GM18508 (cell line): Measurements from ENCODE around the gene HEATR5A.
"Not testable (repeated sequence)": the region's sequence is repeated elsewhere in the genome, so short reads cannot be mapped to it uniquely, and the experiment has no call there.

Experiments
- ATAC-seq: cut with Tn5 transposase; IDR thresholded peaks from one replicate; pipeline ENCODE4 v1.9.1; 2021; ENCODE audit warnings: moderate number of reproducible peaks; ENCODE audit not compliant: insufficient read depth, unreplicated experiment

Gene HEATR5A

DNA sequence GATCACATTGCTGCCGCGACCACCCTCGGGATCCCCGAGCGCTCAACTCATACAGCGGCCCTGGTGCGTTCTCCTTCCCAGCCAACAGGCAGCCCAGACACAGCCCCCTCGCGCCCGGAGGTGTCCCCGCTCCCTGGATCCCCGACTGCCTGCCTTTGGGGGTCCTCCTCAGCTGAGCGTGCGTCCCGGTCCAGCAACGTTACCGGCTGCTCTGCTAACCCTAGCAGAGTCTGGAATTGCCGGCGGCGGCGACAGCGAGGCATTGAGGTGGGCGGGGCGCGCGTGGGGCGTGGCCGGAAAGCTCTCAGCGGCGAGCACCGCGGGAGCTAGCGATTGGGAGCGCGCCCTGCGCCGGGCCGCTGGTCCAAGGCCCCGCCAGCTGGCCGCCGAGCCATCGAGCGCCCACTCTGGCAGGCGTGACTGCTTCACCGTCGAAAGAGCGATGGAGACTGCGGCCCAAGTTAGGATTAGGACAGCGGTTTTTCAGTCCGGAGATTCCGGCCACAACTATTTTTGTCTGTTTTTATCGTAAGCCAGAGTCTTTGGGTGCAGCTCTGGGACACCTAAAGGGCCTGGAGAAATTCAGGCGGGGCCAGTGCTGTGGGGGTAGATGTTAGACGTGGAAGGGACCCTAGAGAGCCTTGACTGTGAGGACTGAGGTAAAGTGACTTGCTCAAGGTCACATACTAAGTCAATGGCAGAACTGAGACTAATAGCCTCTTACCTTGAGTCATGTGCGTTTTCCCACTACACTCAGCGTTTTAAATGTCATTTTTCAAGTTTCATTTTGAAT lies at the start of gene HEATR5A:
TSS of gene HEATR5A (minus strand) at position 232 of the 793 bp plus-strand sequence. CDS start 17,575 bp downstream, outside the sequence.
- ATAC-seq = peak; percentile 87

DNA sequence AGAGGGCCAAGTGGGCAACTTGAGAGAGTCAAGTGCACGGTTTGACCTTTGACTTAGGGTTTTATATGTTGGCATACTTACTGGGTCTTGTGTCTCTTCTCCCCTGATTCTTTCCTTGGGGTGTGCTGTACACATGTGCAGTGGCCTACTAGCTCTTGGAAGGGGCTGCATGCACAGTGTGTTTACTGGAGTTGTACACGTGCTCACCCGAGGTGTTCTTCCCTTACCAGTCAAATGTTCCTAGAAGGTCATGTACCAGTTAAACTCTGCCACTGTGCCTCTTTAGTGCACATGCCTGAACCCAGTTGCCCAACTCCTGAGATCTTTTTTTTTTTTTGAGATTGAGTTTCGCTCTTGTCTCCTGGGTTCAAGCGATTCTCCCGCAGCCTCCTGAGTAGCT lies 46.2 kb upstream of the HEATR5A start:
- no peak for ATAC-seq

DNA sequence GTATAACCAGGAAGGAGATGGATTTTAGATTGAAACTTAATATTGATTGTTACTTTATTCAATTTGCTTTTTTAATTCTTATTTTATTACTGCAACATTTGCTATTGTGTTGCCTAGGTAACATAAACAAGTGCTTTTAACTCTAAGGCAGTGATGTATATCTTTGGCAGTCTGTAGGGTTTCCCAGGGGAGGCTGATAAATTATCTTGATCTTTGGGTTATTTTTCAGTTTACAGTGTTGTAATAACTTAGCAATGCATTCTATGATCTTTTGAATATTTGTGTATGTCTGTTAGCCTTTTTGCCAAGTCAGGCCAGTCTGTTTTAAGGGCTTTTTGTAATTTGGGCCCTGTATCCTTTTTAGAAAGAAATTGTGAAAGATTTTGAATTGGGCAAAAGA lies 44.8 kb upstream of the HEATR5A start:
- no peak for ATAC-seq

DNA sequence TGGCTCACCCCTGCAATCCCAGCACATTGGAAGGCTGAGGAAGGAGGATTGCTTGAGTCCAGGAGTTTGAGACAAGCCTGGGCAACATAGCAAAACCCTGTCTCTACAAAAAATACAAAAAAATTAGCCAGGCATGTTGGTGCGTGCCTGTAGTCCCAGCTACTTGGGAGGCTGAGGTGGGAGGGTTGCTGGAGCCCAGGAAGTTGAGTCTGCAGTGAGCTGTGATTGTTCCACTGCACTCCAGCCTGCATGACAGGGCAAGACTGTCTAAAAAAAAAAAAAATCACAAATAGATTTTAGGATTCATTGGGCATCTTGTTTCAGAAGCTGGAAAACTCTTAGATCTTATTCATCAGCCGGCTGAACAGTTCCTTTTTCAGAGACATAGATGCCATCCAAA lies 42.1 kb upstream of the HEATR5A start:
- not testable (repeated sequence) for ATAC-seq

DNA sequence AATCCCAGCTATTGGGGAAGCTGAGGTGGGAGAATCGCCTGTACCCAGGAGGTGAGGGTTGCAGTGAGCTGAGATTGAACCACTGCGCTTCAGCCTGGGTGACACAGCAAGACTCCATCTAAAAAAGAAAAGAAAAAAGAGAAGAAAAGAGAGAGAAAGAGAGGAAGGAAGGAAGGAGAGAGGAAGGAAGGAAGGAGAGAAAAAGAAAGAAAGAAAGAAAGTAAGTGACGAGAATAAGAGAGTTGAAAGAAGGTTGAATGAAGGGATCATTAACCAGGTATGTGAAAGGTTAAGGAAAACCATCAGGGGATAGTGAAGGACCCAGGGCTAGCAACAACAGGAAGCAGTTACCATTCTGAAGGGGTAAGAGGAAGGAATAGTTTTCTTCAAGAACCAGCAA lies 41.2 kb upstream of the HEATR5A start:
- ATAC-seq = no peak

DNA sequence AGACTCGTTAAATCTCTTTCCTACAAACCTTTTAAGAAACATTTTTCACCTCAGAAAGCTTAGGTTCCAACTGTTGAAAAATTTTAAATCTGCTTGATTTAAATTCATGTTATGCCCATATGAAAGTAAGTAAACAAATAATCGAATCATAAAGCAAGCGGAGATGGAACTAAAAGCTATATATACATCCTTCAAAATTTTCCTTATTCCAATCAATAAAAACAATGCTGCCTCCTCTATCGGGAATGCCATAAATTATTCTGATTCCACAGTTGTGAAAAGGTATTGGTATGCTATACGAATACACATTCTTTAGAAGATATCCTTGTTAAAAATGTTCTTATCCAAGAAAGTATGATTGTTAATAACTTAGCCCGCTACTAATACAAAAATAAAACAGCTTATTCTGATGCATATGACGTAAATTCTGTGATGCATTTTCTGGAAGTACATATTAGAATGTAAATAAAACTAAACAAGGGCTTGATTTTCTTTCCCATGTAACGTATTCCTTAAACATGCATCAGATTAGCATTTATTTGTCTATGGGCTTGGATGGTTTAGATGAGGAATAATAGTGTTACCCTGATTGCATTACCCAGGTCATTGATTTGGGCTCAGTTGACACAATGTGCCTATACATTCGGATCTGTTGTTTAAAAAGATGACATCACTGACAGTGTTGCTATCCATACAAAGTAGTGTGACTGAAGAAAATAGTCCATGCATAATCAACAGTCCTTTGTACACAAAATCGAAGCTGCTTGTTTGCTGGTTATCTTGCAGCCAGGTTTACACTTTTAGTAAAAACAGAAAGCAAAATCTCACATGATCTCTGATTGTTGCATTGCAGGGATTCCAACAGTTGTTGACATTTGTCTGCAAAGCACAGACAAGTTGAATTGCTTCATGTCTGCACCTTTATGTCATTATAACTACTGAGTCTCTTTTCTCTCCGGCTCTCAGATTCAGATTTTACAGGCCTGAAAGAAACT lies 37.6 kb upstream of the HEATR5A start:
- ATAC-seq = no peak

DNA sequence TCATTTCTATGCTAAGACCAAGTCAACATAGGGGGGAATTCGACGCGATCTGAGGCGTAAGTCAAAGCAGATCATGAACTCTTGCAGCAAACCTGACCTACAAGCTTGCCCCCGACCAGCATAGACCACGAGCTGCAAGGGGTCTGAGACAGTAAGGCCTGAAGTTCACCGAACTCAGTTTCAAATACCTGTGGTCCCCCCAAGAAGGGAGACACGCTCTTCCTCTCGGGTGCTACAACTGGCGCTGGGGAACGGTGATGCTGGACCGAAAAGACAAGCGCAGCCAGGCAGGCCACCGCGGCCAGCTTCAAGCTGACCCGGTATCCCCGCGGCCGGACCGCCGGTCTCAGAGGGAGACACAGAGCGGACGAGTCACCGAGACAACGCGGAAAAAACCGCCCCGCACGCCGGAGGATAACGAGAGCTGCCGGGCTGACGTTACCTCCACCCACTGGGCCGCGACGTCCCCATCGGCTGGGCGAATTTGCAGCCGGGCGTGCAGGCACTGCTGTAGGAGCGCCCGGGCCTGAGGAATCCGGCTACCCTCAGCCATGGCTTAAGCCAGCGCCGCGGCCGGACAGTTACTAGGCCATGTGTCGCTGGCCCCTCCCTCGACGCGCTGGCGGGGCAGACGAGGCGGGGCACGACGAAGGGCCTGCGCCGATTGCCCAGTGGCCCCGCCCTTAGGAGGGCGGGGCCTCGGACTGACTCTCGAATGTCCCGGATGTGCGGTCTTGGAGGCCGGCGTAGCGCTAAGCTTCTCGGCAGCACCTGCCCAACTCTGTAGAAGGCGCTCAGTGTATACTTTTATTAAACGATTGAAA lies 36.7 kb upstream of the HEATR5A start, which contains the start of gene DTD2:
TSS of gene DTD2 (minus strand) at position 666 of the 824 bp plus-strand sequence. CDS start at position 553, 113 bp downstream.
- ATAC-seq = peak; percentile 95

DNA sequence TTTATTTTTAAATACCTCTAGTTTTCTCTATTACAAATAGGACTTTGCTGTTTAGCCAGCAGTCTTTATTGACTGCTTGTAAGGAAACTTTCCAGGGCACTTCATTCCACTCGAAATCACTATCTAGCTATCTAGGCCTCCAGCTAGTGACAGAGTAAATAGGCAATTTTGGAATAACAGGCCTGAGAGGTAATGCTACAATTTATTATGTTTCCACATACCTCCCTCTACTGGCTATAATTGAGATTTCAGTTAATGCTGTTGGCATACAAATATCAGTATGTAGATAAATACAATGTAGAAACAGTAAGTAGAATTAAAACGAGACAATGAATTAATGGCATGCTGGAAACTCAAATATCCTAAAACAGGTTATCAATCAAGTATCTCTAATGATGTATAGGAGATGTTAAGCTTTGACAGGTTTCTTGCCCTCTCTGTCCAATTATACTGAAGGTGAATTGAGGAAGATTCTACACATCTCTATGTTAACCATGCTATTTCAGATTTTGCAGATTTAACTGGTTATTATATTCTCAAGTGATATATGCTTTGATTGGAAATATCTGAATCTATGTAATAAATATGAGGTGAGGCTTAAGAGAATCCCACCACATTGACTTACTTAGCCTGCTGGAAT lies 29.7 kb upstream of the HEATR5A start:
- no peak for ATAC-seq

DNA sequence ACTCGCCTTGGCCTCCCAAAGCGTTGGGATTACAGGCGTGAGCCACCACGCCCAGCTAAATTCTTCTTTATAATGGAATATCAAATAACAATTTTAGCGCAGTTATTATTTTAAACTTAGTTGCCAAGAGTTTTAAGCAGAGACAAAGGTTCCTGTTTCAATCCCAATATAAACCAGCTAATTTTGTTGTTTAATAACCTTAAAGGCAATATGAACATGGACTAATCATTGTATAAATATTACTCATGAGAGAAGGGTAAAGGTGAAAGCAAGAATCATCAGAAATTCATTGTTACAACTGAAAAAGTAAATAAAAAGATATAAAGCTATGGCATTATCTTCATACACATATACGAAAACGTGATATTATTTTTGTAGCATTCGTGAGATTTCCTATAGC lies 28.8 kb upstream of the HEATR5A start:
- no peak for ATAC-seq

DNA sequence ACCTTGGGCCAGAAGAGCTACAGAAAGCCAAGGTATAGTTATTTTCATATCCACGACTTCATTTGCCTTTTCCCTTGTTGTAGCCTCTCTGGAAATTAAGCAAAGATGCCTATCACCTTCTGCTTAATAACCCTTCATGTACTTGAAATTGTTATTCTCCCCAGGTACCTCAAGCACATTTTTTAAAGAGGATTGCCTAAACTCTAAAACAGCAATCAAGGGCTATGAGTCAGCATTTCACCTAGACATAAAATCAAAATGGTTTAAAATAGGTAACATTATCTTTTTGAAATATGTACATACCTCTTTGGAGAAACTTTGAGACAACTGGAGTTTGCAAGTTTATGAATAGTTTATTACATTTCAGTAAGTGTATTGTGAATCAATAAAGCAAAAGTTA lies 25.4 kb upstream of the HEATR5A start:
- ATAC-seq = no peak

DNA sequence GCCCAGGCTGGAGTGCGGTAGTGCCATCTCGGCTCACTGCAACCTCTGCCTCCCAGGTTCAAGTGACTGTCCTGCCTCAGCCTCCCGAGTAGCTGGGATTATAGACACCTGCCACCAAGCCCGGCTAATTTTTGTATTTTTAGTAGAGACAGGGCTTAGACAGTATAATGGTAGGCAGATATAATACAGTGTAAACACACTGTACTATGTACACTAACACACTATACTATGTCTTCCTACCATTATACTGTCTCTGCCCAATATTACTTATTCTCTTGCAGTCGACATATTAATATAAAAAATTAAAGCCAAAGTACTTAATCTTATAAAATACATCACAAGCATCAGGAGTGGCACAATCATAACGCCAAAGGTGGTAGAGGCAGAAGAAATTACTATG lies 21.9 kb upstream of the HEATR5A start:
- ATAC-seq = no peak

DNA sequence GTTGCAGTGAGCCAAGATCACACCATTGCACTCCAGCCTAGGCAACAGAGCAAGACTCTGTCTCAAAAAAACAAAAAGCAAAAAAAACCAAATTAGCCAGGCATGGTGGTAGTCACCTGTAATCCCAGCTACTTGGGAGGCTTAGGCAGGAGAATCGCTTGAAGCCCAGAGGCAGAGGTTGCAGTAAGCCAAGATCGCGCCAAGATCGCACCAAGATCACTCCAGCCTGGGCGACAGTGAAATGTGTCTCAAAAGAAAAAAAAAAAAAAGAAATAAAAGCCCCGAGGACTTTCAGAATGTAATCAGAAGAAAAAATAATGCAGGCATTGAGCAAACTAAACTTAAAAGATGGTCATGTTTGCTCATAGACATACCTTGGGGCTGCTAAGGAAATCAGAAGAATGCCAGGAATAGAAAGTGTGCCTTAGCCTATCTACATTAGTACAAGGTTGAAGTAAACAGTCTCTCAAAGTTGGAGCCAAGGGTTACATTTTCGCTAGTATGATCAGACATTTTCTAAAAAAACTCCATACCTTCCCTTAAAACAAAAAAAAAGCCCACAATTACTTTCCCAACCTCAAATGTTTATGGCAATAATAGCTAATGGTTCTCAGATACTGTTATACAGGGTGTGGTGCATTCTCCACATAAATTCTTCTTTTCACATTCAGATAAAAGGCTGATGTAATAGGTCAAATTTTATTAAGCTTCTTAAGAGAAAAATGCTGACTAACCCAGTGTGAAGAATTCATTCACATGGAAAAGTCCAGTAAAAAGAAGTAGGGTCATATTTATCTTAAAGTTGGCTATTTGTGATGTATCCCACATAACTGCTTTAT lies 21.1 kb upstream of the HEATR5A start:
- no peak for ATAC-seq

DNA sequence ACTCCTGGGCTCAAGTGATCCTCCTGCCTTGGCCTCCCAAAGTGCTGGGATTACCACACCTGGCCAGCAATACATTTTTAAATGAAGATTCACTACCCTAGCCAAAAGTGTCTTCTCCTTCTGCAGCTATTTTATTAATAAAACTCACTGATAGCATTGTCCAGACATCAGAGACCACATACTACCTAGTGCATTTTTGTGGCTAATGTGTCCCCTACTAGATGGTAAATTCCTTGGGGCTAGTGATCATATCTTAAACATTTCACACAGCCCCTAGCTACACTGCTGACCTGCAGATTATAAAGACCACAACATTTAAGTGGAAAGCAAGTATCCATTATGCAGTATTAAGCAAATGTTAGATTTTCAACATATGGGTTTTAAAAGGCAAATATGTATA lies 19.9 kb upstream of the HEATR5A start:
- ATAC-seq = no peak

DNA sequence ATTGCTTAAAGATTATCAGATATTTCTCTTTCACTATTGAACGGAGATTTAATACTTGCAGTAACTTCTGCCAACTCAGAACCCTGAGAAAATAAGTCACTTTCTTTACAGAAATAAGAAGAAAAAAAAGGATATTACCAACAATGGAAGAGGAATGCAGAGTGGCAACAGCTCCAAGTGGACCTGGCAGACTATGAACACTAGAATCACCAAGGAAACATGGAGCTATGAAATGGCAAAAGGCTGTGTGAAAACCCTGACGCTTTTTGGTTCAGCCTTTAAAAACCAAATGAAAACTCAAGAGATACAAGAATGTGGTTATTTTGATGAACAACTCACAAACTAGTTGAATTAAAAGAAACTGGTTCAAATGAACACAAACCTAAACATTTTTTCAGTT lies 19.2 kb upstream of the HEATR5A start:
- no peak for ATAC-seq

DNA sequence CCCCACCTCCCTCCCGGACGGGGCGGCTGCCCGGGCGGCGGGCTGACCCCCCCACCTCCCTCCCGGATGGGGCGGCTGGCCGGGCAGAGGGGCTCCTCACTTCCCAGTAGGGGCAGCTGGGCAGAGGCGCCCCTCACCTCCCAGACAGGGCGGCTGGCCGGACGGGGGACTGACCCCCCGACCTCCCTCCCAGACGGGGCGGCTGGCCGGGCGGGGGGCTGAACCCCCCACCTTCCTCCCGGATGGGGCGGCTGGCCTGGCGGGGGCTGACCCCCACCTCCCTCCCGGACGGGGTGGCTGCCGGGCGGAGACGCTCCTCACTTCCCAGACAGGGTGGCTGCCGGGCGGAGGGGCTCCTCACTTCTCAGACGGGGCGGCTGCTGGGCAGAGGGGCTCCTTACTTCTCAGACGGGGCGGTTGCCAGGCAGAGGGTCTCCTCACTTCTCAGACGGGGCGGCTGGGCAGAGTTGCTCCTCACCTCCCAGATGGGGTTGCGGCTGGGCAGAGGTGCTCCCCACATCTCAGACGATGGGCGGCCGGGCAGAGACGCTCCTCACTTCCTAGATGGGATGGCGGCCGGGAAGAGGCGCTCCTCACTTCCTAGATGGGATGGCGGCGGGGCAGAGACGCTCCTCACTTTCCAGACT lies 16.8 kb upstream of the HEATR5A start:
- ATAC-seq = not testable (repeated sequence)

DNA sequence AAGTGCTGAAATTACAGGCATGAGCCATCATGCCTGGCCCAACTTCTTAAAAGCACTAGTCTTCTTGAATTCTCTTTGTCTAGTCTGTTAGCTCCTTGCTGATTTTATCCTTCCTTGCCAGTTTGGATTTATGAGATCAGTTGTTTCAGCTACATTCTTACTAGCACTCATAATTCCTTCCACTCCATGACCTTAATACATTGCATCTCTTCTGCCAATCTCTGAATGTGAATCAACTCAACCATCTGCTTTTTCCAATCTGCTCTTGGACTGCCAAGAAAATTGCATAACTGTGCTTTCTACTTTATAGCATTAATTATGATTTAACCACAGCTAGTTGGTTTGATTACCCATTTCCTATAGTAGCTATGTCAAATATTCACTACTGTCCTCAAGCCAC lies 14.9 kb upstream of the HEATR5A start:
- no peak for ATAC-seq

DNA sequence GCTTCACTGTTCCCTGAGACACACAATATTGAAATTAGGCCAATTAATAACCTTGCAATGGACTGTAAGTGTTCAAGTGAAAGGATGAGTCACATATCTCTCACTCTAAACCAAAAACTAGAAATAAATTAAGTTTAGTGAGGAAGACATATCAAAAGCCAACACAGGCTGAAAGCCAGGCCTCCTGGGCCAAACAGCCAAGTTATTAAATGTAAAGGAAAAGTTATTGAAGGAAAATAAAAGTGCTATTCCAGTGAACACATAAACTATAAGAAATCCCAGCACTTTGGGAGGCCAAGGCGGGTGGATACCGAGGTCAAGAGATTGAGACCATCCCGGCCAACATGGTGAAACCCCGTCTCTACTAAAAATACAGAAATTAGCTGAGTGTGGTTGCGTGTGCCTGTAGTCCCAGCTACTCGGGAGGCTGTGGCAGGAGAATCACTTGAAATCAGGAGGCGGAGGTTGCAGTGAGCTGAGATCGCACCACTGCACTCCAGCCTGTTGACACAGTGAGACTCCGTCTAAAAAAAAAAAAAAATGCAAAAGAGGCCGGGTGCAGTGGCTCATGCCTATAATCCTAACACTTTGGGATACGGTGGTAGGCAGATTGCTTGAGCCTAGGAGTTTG lies 10.4 kb upstream of the HEATR5A start:
- ATAC-seq = no peak

DNA sequence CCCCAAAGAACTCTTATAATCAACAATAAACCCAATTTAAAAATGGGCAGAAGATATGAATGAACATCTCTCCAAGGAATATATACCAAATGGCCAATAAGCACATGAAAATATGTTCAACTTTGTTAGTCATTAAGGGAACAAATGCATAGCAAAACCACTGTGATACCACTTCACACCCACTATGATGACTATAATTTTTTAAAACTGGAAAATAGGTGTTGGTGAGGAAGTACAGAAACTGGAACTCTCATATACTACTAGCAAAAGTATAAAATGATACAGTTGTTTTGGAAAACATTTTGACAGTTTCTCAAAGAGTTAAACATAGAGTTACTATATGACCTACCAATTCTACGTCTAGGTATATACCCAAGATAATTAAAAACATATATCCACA lies 9.4 kb upstream of the HEATR5A start:
- ATAC-seq = no peak
